ENCODE results near the gene KCTD2.
"Not testable (repeated sequence)": the region's sequence is repeated elsewhere in the genome, so short reads cannot be mapped to it uniquely, and the experiment has no call there.

KCTD2 gene

DNA sequence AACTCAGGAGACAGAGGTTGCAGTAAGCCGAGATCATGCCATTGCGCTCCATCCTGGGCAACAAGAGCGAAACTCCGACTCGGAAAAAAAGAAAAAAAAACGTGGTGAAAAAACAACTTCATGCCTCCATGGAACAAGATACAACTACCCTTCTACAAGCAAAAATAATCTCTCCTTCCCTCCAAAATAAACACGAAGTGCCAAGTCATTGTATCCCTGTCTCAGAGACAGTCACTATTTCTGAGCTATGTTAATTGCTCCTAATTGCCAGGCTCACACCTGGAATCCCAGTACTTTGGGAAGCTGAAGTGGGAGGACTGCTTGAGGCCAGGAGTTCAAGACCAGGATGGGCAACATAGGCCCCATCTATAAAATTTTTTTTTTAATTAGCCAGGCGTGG is 21.7 kb downstream of the KCTD2 start:
- DNase-seq (no peak), ATAC-seq (ENCODE audit: insufficient read depth, low read depth) (no peak)
- Histone ChIP-seq H2AFZ (ENCODE audit: low read depth, low read length) (no peak overlapping the region), H3K27ac (ENCODE audit: low read length) (no peak overlapping the region), H4K20me1 (ENCODE audit: insufficient read depth, low read length) (no peaks in the 10 kb centered on the region), H3K9ac (ENCODE audit: low read depth, low read length) (no peak overlapping the region), H3K79me2 (ENCODE audit: insufficient read depth, low read length) (no peaks in the 10 kb centered on the region), H3K9me3 (ENCODE audit: insufficient read depth, low read length, severe bottlenecking) (no peaks in the 10 kb centered on the region), H3K4me1 (ENCODE audit: insufficient read depth, low read length) (peaks cover 31% of the 10 kb centered on the region), H3K36me3 (ENCODE audit: insufficient read depth, low read length) (peaks cover 16% of the 10 kb centered on the region), H3K4me3 (ENCODE audit: low read depth in 1 of 2, low read length in 2 of 2) (no peak overlapping the region), H3K4me2 (ENCODE audit: insufficient read depth, low read length) (no peak overlapping the region), H3K27me3 (ENCODE audit: insufficient read depth, low read length, poor library complexity) (no peaks in the 10 kb centered on the region)
- TF ChIP-seq EZH2 (IDR thresholded peaks at IDR 0.05; ENCODE audit: borderline replicate concordance, low read depth, low read length, severe bottlenecking), result no peak
- TF ChIP-seq, protein P1, sequence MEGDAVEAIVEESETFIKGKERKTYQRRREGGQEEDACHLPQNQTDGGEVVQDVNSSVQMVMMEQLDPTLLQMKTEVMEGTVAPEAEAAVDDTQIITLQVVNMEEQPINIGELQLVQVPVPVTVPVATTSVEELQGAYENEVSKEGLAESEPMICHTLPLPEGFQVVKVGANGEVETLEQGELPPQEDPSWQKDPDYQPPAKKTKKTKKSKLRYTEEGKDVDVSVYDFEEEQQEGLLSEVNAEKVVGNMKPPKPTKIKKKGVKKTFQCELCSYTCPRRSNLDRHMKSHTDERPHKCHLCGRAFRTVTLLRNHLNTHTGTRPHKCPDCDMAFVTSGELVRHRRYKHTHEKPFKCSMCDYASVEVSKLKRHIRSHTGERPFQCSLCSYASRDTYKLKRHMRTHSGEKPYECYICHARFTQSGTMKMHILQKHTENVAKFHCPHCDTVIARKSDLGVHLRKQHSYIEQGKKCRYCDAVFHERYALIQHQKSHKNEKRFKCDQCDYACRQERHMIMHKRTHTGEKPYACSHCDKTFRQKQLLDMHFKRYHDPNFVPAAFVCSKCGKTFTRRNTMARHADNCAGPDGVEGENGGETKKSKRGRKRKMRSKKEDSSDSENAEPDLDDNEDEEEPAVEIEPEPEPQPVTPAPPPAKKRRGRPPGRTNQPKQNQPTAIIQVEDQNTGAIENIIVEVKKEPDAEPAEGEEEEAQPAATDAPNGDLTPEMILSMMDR (IDR thresholded peaks at IDR 0.05; ENCODE audit: borderline replicate concordance, extremely low read depth, low read length, poor library complexity, severe bottlenecking), result no peak

DNA sequence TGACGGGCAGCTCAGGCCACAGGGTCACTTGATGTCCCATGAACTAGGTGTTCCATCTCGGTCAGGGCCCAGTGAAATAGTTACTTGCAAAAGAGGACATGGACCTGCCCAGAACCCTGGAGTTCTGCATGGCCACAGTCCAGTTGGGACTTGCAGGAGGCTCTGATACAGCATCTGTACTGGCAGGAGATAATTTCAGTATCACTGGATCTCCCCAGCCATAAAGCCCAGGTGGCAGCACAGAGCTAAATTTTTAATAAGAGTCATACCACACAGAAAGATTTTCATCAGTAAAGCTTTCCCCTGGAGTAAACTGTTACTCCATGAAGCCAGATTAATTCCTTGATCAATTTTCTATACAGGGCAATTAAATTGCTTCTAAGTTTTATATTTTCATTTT is 22.8 kb downstream of the KCTD2 start:
- H3K4me3 ChIP-seq (ENCODE audit: low read depth in 1 of 2, low read length in 2 of 2), result no peak overlapping the region
- H3K4me2 ChIP-seq (ENCODE audit: insufficient read depth, low read length), result no peak overlapping the region
- ATAC-seq (ENCODE audit: insufficient read depth, low read depth) (no peak), DNase-seq (no peak)
- TF ChIP-seq, protein P1 (IDR thresholded peaks at IDR 0.05; ENCODE audit: borderline replicate concordance, extremely low read depth, low read length, poor library complexity, severe bottlenecking), result peak; percentile 43
- TF ChIP-seq EZH2 (IDR thresholded peaks at IDR 0.05; ENCODE audit: borderline replicate concordance, low read depth, low read length, severe bottlenecking), result no peak
- H3K4me1 ChIP-seq (ENCODE audit: insufficient read depth, low read length), result peaks cover 31% of the 10 kb centered on the region
- peaks cover 5% of the 10 kb centered on the region for H3K36me3 ChIP-seq (ENCODE audit: insufficient read depth, low read length)
- H4K20me1 ChIP-seq (ENCODE audit: insufficient read depth, low read length), result no peaks in the 10 kb centered on the region
- no peak overlapping the region for H3K27ac ChIP-seq (ENCODE audit: low read length)
- H2AFZ ChIP-seq (ENCODE audit: low read depth, low read length), result no peak overlapping the region
- H3K9me3 ChIP-seq (ENCODE audit: insufficient read depth, low read length, severe bottlenecking), result no peaks in the 10 kb centered on the region
- H3K9ac ChIP-seq (ENCODE audit: low read depth, low read length), result no peak overlapping the region
- no peaks in the 10 kb centered on the region for H3K79me2 ChIP-seq (ENCODE audit: insufficient read depth, low read length)
- H3K27me3 ChIP-seq (ENCODE audit: insufficient read depth, low read length, poor library complexity), result no peaks in the 10 kb centered on the region

DNA sequence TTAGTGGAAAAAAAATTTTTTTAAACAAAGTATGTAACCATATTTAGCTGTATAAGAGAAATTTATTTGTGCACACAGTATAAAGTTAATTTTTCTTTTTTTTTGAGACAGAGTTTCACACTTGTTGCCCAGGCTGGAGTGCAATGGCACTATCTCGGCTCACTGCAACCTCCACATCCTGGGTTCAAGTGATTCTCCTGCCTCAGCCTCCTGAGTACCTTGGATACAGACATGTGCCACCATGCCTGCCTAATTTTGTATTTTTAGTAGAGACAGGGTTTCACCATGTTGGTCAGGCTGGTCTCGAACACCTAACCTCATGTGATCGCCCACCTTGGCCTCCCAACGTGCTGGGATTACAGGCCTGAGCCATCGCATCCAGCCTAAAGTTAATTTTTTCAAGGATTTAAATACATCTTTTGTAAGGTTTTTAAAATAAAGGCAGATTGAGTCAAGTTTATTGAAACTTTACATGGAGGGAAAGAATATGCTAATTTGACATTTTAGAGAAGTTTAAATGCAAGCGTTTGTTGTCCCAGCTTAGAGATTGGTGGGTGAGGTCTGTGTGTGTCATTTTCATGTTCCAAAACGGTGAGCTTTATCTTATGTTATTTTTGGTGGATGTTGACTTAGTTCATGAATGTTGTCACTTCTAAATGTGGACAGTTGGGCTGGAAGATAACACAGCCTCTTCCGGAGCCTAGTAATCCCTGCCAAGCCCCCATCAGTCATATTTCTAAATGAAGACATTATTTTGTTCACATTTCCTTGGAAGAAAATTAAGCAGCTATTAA is 24.6 kb downstream of the KCTD2 start:
- DNase-seq; ATAC-seq (ENCODE audit: insufficient read depth, low read depth); H3K9me3 ChIP-seq (ENCODE audit: insufficient read depth, low read length, severe bottlenecking); H3K4me2 ChIP-seq (ENCODE audit: insufficient read depth, low read length); H3K4me3 ChIP-seq (ENCODE audit: low read depth in 1 of 2, low read length in 2 of 2); H3K9ac ChIP-seq (ENCODE audit: low read depth, low read length); H3K27ac ChIP-seq (ENCODE audit: low read length); H3K36me3 ChIP-seq (ENCODE audit: insufficient read depth, low read length); H2AFZ ChIP-seq (ENCODE audit: low read depth, low read length); H3K27me3 ChIP-seq (ENCODE audit: insufficient read depth, low read length, poor library complexity); H3K79me2 ChIP-seq (ENCODE audit: insufficient read depth, low read length); H4K20me1 ChIP-seq (ENCODE audit: insufficient read depth, low read length): not testable (repeated sequence)
- peaks cover 19% of the 10 kb centered on the region for H3K4me1 ChIP-seq (ENCODE audit: insufficient read depth, low read length)

DNA sequence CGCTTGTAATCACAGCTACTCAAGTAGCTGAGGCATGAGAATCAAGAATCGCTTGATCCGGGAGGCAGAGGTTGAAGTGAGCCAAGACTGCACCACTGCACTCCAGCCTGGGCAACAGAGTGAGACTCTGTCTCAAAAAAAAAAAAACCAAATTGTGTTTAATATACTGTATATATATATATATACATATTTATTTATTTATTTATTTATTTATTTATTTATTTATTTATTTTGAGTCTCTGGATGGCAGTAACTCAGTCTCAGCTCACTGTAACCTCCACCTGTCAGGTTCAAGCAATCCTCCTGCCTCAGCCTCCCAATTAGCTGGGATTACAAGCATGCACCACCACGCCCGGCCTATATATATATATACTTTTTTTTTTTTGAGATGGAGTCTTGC is 25.9 kb downstream of the KCTD2 start:
- H3K9ac ChIP-seq (ENCODE audit: low read depth, low read length); H3K4me1 ChIP-seq (ENCODE audit: insufficient read depth, low read length); H3K4me2 ChIP-seq (ENCODE audit: insufficient read depth, low read length); H3K36me3 ChIP-seq (ENCODE audit: insufficient read depth, low read length); H3K9me3 ChIP-seq (ENCODE audit: insufficient read depth, low read length, severe bottlenecking); ATAC-seq (ENCODE audit: insufficient read depth, low read depth); H3K79me2 ChIP-seq (ENCODE audit: insufficient read depth, low read length); H3K27me3 ChIP-seq (ENCODE audit: insufficient read depth, low read length, poor library complexity); H3K4me3 ChIP-seq (ENCODE audit: low read depth in 1 of 2, low read length in 2 of 2); H4K20me1 ChIP-seq (ENCODE audit: insufficient read depth, low read length); H3K27ac ChIP-seq (ENCODE audit: low read length); DNase-seq; H2AFZ ChIP-seq (ENCODE audit: low read depth, low read length): not testable (repeated sequence)
